K562 (cell line): Measurements from ENCODE around the gene WDR27.

Experiments used
- NR3C1 ChIP-seq: sonication (generic); formaldehyde crosslinking; IDR thresholded peaks from 2 replicates; pipeline ENCODE4 v1.8.1; 2022; ENCODE audit warnings: missing genetic modification reagents
- SP2 ChIP-seq: IDR thresholded peaks from 2 replicates; pipeline ENCODE4 v1.6.1; 2011; ENCODE audit warnings: mild to moderate bottlenecking, low read depth, low read length, moderate library complexity; ENCODE audit not compliant: poor library complexity, severe bottlenecking; ENCODE audit errors: extremely low read depth
- ZFP1 ChIP-seq: fragments of 450-650 bp; formaldehyde crosslinking; IDR thresholded peaks from 2 replicates; pipeline ENCODE4 v1.4.0; 2020; ENCODE audit warnings: mild to moderate bottlenecking, mixed read lengths

- TF ChIP-seq SP2 (no peak), NR3C1 (CRISPR knock-in tag) (no peak), ZFP1 (no peak)
These were observed 143.5 kb downstream of the WDR27 start for GRCh38 chr6:169558378-169558773.
